ENCODE data around the gene HECTD3. TPM values are rescaled to one million over a fixed set of nuclear protein-coding genes. Genes with fewer than 3 reads are reported as not detected.

The HECTD3 gene
- polyA plus RNA-seq, 1 donor (not counting 4 experiments of a cell fraction or from before 2014, with no cell fraction given) = 28.1 TPM

- Histone ChIP-seq H3K9me3 (ENCODE audit: control insufficient read depth, low read depth, low read length) (no peaks in the 10 kb centered on the region), H3K79me2 (ENCODE audit: control insufficient read depth, insufficient read depth, low read length) (no peaks in the 10 kb centered on the region), H3K27ac (ENCODE audit: control insufficient read depth, insufficient read depth, low read length) (no peak overlapping the region), H3K27me3 (ENCODE audit: control insufficient read depth, extremely low read depth, insufficient read depth, low read length) (no peaks in the 10 kb centered on the region), H3K36me3 (ENCODE audit: control insufficient read depth in 2 of 2, extremely low read depth in 1 of 2, insufficient read depth in 2 of 2, low read length in 2 of 2) (no peaks in the 10 kb centered on the region), H3K9me1 (ENCODE audit: control insufficient read depth, extremely low read depth, insufficient read depth, low read length) (no peaks in the 10 kb centered on the region), H3K9ac (ENCODE audit: control insufficient read depth, extremely low read depth, insufficient read depth, low read length) (no peak overlapping the region), H3K4me2 (ENCODE audit: control insufficient read depth, extremely low read depth, insufficient read depth, low read depth, low read length) (no peak overlapping the region), H2AFZ (ENCODE audit: control insufficient read depth, low read length) (no peak overlapping the region), H4K20me1 (ENCODE audit: control insufficient read depth, extremely low read depth, insufficient read depth, low read length) (no peaks in the 10 kb centered on the region), H3K4me1 (ENCODE audit: control insufficient read depth, extremely low read depth, insufficient read depth, low read length) (no peaks in the 10 kb centered on the region), H3K4me3 (ENCODE audit: control insufficient read depth in 2 of 3, extremely low read depth in 1 of 3, insufficient read depth in 2 of 3, low read depth in 1 of 3, low read length in 3 of 3) (no peak overlapping the region)
- dilution Hi-C loops (cut with MboI; ENCODE audit: extremely low pct_ligation_motif_present, low sequenced_read_pairs) = no loop called here
- DNase-seq (ENCODE audit: low read depth, low spot score) (no peak), FAIRE-seq (no peak)
- no peak for TF ChIP-seq CTCF (optimal IDR thresholded peaks at IDR 0.05 in 1 of 3, IDR thresholded peaks at IDR 0.05 in 1 of 3, conservative IDR thresholded peaks at IDR 0.05 in 1 of 3; ENCODE audit: extremely low read depth in 1 of 3, insufficient read depth in 2 of 3, low read length in 3 of 3)
Observed at GRCh38 chr1:45033356-45033755, 22.2 kb upstream of the HECTD3 start.

- no peak for TF ChIP-seq CTCF (optimal IDR thresholded peaks at IDR 0.05 in 1 of 3, IDR thresholded peaks at IDR 0.05 in 1 of 3, conservative IDR thresholded peaks at IDR 0.05 in 1 of 3; ENCODE audit: extremely low read depth in 1 of 3, insufficient read depth in 2 of 3, low read length in 3 of 3)
- no peak for TF ChIP-seq EZH2 (IDR thresholded peaks at IDR 0.05; ENCODE audit: low read length)
- dilution Hi-C loops (cut with MboI; ENCODE audit: extremely low pct_ligation_motif_present, low sequenced_read_pairs) = no loop called here
Observed at GRCh38 chr1:45032837-45033236, 21.7 kb upstream of the HECTD3 start.

More at GRCh38 chr1:45032837-45033236, 21.7 kb upstream of the HECTD3 start:
- Histone ChIP-seq H3K79me2 (ENCODE audit: control insufficient read depth, insufficient read depth, low read length) (no peaks in the 10 kb centered on the region), H3K4me2 (ENCODE audit: control insufficient read depth, extremely low read depth, insufficient read depth, low read depth, low read length) (no peak overlapping the region), H2AFZ (ENCODE audit: control insufficient read depth, low read length) (no peak overlapping the region), H3K4me1 (ENCODE audit: control insufficient read depth, extremely low read depth, insufficient read depth, low read length) (no peaks in the 10 kb centered on the region), H3K27ac (ENCODE audit: control insufficient read depth, insufficient read depth, low read length) (no peak overlapping the region), H3K9me1 (ENCODE audit: control insufficient read depth, extremely low read depth, insufficient read depth, low read length) (no peaks in the 10 kb centered on the region), H4K20me1 (ENCODE audit: control insufficient read depth, extremely low read depth, insufficient read depth, low read length) (no peaks in the 10 kb centered on the region), H3K36me3 (ENCODE audit: control insufficient read depth in 2 of 2, extremely low read depth in 1 of 2, insufficient read depth in 2 of 2, low read length in 2 of 2) (no peaks in the 10 kb centered on the region), H3K4me3 (ENCODE audit: control insufficient read depth in 2 of 3, extremely low read depth in 1 of 3, insufficient read depth in 2 of 3, low read depth in 1 of 3, low read length in 3 of 3) (no peak overlapping the region), H3K27me3 (ENCODE audit: control insufficient read depth, extremely low read depth, insufficient read depth, low read length) (no peaks in the 10 kb centered on the region), H3K9me3 (ENCODE audit: control insufficient read depth, low read depth, low read length) (no peaks in the 10 kb centered on the region), H3K9ac (ENCODE audit: control insufficient read depth, extremely low read depth, insufficient read depth, low read length) (no peak overlapping the region)
- no peak for DNase-seq (ENCODE audit: low read depth, low spot score)
- FAIRE-seq = no peak

Data from keratinocyte (primary cell).